GM19467 (cell line): ENCODE results near the gene SLC4A4.

Experiments used
- ATAC-seq: cut with Tn5 transposase; IDR thresholded peaks from one replicate; pipeline ENCODE4 v1.9.1; 2021; ENCODE audit warnings: mild to moderate bottlenecking, moderate library complexity; ENCODE audit not compliant: unreplicated experiment

SLC4A4 gene

GRCh38 chr4:71587995-71588394 lies 249.2 kb downstream of the SLC4A4 start:
- ATAC-seq, result no peak

DNA sequence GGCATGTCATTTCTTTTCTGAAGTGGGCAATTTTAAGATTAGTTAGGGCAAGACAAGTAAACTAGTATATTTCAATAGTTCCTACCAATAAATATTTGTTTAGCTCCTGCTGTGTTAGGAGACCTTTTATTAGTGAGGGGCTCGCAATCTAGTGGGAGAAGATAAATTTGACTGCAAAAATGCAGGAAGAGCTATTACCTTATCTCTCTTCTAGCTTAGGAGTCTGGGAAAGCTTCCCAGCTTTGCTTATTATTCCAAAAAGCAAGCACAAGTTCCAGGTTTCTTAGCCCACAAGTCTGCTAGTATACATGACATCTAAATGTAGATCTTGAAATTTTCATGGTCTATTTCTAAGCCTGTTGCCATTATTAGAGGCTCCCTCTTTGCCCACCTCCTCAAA lies 254.0 kb downstream of the SLC4A4 start:
- ATAC-seq, result no peak

DNA sequence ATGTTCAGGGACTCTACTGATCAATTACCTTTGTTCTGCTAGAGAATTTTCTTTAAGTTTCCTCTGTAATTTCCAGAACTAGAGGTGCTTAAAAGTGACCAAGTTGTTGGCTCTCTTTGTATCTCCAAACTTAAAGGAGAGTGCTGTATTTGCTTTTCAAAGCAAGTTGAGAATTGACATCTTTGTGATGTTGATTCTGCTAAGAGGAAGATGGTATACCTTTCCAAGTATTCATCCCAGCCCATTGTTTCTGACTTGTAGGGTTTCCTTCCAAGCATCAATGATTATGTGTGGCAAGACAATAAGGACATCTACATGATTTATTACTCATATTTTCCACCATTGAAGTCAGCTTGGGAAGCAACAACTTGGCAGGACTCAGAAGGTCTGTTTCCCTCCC lies 254.5 kb downstream of the SLC4A4 start:
- ATAC-seq, result no peak

GRCh38 chr4:71595576-71596108 lies 256.8 kb downstream of the SLC4A4 start:
- no peak for ATAC-seq

DNA sequence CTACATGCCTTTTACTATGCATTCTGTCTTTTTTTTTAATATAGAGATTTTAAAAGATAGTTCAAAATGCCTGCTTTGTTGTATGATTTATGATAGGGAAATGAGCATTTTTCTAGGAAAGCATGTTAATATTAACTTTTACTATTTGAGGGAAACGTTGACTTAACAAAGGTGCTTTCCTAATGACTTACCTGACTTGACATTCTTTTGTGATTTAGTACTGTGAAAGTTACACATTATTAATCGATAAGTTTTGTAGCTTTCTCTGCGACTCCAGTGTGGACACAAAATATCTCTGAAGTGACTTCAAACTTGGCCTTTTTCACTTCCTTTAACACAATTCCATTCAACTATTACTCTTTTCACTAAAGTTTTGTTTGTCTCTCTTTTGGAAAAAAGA lies 260.8 kb downstream of the SLC4A4 start:
- no peak for ATAC-seq

DNA sequence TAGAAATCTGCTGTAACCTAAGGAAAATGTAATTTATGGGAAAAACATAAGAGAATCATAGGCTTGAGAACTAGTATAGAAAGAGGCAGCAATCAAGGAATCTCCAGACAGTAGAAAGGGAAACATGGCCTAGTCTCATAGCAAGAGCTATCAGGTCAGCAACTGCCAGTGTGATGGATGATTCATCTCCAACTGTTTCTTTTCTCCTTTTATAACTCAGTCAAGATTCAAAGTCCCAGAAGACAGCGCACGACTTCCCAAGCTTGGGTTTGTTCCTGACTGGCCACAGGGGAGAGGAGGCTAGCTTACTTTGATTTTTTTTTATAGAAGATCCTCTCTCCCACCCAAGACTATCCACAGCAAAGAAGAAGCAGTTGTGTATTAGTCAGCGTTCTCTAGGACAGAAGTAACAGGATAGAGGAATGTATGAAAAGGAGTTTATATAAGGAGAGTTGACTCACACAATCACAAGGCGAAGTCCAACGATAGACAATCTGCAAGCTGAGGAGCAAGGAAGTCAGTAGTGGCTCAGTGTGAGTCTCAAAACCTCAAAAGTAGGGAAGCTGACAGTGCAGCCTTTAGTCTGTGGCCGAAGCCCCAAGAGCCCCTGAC lies 263.6 kb downstream of the SLC4A4 start:
- ATAC-seq, result no peak

DNA sequence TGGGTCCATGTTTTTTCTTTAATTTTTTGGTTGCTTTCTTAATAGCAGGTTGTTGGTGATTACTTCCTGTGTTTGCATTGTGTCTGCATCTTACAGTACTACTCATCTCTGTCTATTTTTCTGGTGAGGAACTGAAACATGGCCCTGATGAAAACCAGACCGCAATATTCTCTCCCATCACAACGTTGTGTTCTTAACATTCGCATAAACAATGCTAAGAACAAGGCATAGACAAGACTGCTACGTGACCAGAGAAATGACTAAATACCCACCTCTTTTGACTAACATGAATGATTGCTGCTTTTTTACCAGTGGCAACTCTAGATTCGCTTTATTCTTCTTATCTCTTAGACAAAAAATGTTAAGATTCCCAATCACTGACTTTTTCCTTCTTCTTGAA lies 266.0 kb downstream of the SLC4A4 start:
- ATAC-seq, result peak; percentile 87

DNA sequence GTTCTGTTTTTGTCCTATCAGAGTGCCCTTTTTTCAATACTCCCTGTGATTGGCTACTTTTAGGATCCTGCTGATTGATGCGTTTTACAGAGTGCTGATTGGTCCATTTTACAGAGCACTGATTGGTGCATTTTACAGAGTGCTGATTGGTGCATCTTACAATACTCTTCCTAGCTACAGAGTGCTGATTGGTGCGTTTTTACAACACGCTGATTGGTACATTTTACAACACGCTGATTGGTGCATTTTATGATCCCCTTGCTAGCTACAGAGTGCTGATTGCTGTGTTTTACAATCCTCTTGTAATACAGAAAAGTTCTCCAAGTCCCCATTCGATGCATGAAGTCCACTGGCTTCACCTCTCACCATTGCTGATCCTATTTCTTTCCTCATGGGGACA lies 268.3 kb downstream of the SLC4A4 start:
- no peak for ATAC-seq

DNA sequence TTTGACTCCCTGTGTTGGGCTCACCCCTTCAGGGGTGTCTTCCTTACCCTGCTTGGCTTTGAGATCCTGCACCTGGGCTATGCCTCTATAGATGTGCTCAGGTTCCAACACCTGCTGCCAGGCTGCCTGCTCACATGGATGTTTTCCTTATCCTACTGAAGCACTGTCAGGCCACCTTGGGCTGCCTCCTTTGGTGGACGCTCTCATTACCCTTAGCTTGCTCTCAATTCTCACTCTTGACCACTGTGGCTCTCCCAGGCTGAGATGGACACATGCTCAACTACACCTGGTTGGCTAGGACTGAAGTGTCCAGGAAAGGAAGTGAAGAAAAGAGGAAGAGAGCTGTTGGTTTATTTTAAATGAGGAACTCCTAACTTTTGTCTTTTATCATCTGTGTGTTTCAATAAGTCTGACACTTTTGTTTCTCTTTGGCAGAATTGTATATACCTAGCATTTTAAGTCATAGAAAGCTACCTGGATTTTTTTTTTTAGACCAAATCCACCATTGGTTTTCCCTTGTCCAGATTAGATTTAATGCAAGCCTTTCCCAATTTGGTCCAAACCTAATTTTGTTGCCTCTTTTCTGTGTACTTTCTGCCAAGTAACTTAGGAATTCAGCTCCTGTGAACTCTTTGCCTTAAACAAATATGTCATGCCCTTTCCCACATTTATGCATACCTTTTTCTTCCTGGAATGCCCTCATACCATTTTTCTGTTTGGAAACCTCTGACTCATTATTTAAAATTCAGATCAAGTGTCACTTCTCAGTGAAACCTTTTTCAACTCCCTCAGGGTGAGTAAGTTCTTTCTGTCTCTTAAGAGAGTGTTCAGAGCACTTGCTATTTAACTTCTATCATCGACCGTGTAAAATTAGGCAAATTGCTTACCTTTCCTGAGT lies 269.2 kb downstream of the SLC4A4 start:
- ATAC-seq, result no peak

GRCh38 chr4:71608678-71609071 lies 269.9 kb downstream of the SLC4A4 start:
- ATAC-seq, result no peak

DNA sequence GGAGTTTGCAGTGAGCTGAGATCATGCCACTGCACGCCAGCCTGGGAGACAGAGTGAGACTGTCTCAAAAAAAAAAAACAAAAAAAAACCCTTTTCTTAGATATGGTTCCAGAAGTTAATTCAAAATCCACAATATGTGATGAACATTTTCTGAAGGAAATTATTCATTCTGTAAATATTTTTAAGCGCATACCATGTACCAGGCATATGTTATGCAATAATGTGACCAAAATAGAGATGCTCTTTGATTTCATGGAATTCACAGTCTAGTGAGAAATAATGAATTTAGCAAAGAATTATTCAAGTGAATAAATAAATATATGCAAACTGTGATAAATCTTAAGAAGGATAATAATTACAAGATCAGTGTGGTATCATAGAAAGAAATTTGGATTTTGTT lies 270.3 kb downstream of the SLC4A4 start:
- no peak for ATAC-seq

GRCh38 chr4:71609651-71610050 lies 270.8 kb downstream of the SLC4A4 start:
- no peak for ATAC-seq

DNA sequence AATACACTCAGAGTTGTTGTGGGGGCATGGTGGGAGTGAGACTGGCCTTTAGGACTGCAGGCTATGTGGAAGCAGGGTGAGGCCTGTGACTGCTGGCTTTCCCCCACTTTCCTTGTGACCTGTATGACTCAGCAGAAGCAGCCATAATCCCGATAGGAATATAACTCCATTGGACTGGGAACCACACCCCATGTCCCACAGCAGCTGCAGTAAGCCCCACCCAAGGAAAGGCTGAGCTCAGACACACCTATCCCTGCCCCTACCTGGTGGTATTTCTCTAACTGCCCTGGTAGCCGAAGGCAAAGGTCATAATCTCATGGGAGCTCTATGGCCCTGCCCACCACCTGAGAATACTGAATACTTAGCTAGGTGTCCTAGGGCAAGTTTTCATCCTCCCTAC lies 275.8 kb downstream of the SLC4A4 start:
- no peak for ATAC-seq

- ATAC-seq, result no peak
Measured at GRCh38 chr4:71616168-71616811, 277.5 kb downstream of the SLC4A4 start.
